MV-4-11 (cell line): Measurements from ENCODE around the gene RNF130.
"Not testable (repeated sequence)": the region's sequence is repeated elsewhere in the genome, so short reads cannot be mapped to it uniquely, and the experiment has no call there.

Source experiments
- DNase-seq: peaks from one replicate; lab custom pipeline; 2025; lab: John Stamatoyannopoulos, UW

RNF130 gene

DNA sequence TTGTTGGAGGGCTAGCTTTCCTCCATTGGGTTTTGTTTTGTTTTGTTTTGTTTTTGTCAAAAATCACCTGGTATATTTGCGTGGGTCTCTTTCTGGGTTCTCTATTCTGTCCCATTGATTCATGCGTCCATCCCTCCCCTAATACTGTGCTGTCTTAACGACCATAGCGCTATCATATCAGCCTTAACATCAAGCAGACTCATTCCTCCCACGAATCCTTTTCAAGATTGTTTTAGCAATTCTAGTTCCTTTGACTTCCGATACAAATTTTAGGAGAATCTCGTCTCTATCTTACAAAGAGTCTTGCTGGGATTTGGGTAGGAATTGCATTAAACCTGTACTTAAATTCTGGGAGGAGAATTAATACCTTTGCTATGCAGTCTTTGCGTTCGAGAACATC is 31.1 kb upstream of the RNF130 start:
- DNase-seq: no peak

DNA sequence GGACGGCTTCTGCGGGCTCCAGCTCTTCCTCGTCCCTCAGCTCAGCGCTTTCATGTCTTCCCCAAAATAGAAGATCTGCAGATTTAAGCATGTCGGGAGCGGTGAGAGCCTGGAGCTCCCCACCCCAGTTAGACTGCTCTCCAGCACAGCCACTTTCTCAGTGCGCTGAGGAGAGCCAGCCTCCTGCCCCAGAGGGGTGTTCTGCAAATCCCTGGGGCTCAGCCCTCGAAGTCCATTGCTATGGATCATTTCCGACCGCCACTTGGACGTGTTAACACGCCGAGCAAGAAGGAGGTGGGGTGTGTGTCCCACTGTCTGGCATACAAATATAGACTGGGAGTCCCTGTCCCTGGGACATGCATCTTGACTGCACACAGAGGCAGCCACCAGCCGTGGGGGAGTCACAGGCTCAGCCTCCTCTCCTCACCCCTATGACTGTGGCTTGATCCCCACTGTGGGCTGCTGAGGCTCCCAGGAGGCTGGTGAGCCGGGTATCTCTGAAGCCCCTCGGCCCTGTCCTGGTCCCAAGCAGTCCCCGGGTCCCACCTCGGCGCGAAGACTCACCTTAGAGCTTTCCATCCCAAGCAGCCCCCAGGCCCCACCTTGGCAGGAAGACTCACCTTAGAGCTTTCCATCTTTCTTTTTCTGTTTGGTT is 30.0 kb upstream of the RNF130 start:
- no peak for DNase-seq

DNA sequence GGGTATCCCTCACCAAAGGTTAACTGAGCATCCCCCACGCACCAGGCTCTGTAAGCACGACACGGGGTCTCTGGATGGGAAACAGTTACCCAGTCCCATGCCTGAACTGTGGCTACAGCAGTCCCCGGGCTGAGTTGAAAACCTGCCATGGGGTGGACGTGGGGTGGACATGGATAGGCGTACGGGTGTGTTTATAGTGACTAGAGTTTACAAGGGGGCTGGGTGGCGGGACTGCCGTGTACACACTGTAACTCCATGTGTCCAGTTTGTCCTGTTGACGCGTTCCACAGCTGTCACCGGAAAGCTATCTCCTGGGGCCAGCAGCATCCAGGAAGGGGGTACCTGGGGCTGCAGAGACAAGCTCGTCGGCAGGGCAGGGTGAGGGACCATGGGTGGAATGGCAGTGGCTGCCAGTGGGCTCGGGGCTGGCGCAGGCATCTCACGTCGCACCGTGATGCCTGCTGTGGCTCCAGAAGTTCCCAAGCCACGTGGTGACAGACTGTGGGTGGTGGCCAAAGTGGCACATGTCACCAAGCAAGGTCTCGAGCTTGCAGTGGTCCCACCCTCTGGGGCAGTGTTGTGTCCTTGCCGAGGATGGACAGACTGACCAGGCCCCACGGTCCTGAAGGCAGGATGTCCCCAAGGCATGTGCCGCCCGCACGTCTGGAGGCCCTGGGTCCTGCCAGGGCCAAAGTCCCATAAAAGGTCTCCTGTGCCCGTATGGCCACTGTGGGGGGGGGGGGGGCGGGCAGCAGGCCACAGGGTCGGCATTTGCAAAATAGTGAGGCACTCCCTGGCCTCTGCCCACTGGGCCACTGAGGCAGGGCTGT is 29.3 kb upstream of the RNF130 start:
- DNase-seq: no peak

DNA sequence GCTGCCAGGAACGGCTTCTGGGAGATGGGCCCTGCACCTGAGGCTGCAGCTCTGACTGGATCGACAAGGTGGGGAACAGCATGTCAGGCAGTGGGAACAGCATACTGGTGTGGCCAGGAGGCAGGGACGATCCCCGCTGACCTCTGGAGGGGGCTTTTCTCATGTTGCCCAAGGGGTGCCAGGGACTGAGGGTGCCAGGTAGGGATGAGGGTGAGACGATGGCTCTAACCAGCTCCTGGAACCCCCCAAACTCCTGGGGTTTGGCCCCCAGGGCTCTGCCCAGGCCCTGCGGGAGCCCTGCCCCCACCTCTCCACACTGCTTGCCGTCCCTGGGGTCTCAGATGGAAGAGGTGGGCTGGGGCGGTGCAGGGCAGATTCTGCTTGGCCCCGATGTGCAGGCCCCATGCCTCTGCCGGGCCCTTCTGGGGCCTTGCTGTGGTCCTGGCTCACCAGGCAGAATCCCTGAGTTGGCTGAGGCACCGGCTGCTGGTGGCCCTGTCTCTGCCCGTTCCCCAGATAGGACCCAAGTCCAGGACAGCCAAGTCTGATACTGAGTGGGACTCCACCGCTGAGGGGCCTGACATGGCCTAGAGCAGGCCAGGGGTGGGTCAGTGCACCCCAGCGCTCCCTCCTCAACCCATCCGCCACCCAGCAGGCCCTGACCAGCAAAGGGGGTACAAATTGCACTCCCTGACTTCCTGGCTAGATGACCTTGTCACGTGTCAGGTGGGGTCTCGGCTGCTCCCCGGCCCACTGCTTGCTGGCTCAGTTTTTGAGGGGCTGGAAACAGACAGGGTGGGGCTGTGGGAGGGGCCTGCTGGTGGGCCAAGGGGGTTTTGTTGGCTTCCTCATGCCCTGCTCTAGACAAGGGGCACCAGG is 28.4 kb upstream of the RNF130 start:
- no peak for DNase-seq

DNA sequence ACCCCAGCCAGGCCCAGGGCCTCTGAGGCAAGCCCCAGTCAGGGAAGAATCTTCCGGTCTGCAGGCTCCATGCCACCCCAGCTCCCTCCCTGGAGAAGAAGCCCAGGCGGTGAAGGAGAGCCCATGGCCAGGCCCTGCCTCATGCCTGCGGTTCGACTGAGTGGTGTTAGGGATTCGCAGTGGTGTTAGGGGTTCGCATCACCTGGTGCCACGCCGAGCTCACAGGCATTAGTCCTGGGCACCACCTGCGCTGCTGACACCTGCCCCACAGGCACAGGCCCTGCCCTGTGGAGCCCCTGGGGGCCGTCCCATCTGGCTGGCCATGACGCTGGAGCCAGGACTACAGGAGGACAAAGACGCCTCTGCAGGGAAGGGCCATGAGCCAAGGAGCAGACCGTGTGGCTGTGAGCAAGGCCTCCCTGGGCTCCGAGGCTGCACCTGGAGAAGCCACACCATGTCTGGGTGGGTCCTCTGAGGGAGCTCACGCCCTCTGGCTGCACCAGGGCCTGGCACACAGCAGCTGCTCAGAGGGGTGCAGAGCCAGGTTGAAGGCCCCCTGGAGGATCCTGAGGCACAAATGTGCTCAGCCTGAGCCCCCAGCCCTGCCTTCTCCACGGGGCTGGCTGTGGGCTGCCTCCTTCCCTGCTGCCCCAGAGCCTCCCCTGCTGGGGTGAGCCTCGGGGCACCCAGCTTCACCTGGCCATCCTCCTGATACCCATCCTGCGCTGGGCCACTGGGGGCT is 27.6 kb upstream of the RNF130 start:
- no peak for DNase-seq

DNA sequence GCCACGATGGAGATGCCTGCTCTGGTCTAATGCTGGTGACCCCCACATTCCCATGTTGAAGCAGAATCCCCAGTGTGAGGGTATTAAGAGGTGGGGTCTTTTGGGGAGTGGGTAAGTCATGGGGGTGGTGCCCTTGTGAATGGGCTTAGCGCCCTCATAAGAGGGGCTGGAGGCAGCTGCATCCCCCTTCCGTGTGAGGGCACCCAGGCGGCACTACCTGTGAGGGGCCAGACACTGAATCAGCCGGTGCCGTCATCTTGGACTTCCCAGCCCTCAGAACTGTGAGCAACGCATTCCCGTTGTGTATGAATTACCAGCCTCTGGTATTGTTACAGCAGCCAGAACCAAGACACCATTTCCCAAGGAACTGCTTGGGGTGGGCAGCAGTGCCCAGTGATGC is 27.0 kb upstream of the RNF130 start:
- DNase-seq: no peak

DNA sequence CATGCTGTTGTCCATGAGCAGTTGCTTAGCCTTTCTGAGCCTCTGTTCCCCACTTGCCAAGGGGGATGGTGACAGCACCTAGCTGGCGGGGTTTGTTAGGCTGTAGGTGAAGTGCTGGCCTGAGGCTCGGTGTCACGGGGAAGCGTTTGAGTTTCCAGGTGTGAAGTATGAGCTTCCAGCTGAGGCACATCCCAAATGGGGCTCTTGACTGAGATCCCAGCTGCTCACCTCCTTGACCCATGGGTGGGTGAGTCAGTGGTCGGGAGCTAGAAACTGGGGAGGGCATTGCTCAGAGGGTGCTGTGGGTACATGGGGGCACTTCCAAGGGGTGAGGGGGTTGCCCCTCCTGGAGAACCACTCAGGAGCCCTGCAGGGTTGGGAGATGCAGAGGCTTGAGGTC is 26.4 kb upstream of the RNF130 start:
- no peak for DNase-seq

DNA sequence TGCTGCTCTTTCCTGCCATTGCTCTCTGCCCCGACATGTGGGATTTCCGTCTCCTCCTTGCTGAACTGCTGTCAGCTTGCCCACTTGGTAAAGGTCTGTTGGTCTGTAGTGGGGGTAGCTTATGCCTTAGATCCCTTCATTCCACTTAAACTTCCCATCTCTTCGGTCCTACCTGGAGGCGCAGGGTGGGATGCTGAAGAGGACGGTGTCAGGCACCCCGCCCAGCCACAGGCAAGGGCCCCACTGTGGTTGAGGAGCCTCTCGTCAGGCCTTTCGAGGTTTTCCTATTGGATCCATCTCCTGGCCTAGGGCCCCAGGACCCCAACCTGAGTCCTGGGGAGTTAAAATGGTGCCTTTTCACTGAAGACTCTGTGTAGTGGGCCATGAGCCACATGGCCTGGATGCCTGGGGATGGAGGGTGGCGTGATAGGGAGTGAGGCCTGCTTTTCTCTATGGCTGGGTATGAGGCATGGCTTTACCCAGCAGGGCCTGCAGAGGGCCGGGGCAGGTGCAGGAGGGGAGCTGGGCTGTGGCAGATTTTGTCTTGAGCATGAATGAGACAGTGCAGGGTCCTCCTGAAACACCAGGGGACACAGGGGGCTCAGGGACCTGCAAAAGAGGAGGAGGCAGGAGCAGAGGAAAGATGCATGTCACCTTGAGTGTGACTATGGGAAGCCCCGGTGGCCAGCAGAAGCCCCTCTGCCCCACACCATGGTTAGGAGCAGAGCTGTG is 25.8 kb upstream of the RNF130 start:
- DNase-seq: no peak

DNA sequence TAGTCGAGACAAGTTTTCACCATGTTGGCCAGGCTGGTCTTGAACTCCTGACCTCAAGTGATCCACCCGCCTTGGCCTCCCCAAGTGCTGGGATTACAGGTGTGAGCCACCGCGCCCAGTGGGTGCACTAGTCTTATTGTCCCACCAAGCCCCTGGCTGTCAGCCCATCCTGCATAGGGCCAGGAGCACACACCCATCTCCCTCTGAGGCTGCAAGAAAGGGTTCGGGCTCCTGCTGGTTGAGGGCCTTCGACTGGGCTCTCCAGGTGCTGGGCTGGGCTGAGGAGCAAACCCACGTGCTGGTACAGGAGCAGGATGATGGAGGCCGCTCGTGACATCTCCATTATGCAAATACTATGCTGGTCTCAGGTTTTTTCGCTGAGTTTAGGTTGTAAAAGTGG is 25.1 kb upstream of the RNF130 start:
- no peak for DNase-seq

DNA sequence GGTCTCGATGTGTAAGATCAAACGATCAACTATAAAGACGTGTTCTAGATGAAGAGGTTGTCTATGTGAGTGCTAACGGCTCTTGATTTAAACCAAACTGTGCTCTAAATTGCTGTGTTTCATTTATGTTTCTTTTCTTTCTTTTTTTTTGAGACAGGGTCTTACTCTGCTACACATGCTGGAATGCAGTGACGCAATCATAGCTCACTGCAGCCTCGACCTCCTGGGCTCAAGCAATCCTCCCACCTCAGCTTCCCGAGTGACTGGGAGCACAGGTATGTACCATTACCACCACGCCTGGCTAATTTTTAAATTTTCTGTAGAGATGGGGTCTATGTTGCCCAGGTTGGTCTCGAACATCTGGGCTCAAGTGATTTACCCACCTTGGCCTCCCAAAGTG is 24.0 kb upstream of the RNF130 start:
- no peak for DNase-seq

DNA sequence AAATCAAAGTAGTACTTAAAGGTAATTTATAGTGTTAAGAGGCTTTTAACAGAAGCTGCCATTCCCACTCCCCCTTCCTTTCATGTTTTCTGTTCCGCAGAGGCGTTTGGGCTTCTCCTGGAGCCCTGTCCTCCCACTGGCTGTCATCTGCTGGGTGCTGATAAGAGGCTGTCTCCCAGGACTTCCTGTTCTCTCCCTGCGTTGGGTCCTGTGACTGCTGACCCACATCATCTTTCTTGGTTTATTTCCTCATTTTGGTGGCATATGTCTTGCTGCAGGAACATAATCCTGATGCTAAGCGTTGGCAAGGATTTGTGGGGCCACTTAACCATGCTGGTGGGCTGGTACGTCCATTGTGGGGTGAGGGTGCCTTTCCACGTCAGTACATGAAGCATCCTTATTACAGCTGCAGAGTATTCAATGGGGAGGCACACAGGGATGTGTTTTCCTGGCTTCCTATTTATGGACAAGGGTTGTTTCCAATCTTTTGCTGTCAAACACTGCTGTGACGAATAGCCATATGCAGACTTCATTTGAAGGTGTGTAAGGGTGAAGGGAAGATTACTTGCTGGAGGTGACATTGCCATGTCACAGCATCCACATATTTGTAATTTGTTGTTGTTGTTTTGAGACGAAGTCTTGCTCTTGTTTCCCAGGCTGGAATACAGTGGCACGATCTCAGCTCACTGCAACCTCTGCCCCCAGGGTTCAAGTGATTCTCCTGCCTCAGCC is 22.3 kb upstream of the RNF130 start:
- DNase-seq: peak; percentile 94

DNA sequence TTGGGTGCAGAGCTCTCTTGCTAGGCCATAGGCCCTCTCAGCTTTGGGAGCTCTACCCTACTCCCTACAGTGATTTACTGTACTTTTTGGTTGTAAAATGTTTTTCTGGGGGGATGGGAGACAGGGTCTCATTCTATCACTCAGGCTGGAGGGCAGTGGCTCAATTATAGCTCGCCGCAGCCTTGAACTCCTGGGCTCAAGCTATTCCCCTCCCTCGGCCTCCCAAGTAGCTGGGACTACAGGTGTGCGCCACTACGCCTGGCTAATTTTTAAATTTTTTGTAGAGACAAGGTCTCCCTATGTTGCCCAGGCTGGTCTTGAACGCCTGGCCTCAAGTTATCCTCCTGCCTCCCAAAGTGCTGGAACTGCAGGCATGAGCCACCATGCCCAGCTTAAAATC is 21.7 kb upstream of the RNF130 start:
- no peak for DNase-seq

DNA sequence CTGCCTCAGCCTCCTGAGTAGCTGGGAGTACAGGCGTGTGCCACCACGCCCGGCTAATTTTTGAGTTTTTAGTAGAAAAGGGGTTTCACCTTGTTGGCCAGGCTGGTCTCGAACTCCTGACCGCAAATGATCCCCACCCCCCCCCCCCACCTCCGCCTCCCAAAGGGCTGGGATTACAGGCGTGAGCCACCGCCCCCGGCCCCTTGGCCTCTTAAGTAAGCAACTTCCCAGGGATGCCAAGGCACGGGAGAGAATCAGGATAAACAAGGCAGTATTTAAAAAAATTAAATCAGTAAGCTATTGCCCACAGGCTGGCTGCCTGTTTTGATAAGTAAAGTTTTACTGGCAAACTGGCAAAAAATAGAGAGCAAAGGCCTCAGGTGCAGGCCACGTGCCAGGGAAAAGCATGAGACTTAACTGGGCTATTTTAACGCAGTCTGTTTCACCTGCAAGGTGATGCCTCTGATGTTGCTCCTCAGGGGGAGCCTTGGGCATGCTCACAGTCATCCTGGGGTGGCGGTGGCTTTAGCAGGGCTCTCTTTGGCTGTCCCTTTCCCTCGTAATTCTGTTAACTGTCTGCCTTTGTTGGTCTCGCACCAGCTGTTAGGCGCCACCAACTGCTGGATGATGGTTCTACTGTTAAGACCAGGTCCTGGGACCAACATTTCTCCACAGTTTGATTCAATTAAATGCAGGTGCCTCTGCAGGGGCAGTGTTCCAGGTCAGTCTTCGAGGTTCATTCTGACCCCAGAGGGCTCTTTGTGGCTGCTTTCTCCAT is 19.4 kb upstream of the RNF130 start:
- DNase-seq: peak; percentile 60

DNA sequence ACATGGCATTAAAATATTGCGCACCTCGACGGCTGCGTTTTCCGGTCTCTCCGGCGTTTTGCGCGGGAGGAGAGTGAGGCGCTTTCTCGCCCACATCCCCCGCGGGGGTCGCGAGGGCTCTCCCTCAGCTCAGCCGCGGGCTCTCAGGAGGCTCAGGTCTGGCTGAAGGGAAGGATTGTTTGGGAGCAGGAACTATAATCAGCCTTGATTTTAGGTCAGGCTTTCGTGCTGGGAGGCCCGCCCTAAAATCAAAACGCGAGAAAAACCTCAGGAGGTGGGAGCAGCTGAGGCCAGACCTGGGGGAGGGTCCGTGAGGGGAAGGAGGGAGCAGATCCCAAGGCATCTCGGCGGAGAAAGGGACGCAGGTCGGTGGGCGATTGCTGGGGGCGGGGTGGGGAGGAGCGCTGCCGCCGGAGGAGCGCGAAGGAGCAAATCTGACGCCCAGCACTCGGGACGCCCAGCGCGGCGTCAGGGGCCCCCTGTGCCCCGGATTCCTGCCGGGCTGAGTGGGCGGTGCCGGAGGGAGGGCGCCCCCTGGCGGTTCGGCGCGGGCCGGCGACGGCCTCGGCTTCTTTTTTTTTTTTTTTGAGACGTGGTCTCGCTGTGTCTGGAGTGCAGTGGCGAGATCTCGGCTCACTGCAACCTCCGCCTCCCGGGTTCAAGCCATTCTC is 18.7 kb upstream of the RNF130 start:
- peak; percentile 31 for DNase-seq

DNA sequence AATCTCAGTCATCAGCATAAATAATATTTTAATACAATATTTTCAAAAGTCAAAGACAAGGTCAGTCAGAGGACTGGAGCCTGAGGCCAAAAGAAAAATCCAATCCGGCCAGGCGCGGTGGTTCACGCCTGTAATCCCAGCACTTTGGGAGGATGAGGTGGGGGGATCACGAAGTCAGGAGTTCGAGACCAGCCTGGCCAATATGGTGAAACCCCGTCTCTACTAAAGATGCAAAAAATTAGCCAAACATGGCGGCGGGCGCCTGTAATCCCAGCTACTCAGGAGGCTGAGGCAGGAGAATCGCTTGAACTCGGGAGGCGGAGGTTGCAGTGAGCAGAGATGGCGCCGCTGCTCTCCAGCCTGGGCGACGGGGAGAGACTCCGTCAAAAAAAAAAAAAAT is 18.1 kb upstream of the RNF130 start:
- not testable (repeated sequence) for DNase-seq

DNA sequence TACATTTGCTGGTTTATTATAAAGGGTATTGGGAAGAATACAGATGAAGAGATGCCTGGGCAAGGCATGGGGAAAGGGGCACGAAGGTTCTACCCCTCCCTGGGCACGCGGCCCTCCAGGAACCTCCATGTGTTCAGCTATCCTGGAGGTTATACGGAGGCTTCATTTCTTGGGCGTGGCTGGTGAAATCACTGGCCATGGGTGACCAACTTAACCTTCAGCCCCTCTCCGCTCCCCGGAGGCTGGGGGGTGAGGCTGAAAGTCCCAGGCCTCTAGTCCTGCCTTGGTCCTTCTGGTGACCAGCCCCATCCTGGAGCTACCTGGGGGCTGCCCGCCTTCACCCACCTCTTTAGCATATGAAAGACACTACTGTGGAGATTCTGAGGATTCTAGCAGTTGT is 17.0 kb upstream of the RNF130 start:
- no peak for DNase-seq

DNA sequence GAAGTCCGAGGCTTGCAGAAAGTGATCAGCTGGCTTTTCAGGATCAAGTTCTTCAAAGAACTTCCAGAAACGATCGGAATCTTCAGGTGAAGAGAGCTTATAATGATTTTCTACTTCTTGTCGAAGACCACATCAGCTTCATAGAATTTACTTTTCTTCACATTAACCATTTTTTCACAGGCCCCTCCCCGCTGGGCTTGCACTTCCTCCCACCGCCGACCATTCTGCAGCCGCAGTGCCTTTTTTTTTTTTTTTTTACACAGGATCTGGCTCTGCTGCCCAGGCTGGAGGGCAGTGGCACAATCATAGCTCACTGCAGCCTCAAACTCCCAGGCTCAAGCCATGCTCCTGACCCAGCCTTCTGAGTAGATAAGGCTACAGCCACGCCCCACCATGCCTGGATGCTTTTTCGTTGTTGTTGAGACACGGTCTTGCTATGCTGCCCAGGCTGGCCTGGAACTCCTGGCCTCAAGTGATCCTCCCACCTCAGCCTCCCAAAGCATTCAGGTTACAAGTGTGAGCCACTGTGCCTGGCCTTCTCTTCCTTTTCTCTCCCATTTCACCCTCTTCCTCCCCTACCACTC is 15.3 kb upstream of the RNF130 start:
- DNase-seq: no peak

DNA sequence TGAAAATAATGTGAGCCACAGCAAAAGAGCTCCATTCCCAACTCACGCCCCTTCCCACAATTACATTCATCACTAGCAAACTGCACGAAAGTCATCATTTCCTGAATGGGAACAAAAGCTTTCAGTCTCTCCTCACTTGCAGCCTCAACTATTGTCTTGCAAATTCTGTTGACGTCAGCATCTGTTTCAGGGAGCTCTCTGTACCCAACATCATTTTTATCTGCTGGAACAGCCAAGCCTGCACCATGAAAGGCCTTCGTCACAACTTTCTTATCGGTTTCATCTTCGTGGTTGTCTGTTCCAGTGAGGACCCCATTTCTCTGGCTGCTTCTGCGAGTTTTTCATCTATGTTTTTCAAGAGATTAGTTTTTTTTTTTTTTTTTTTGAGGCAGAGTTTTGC is 14.3 kb upstream of the RNF130 start:
- no peak for DNase-seq
